Pancreas (tissue), 10 donors: Measurements from ENCODE around the gene PPP1R3F. TPM values are rescaled to one million over a fixed set of nuclear protein-coding genes. Genes with fewer than 3 reads are reported as not detected.

ENCODE experiments used
- ATAC-seq, 4 donors: fragments of 200-7000 bp; cut with Tn5 transposase; one replicate each; pipeline versions ENCODE4 v1.8.0 to v1.9.1; 2020; ENCODE audit warnings: mild to moderate bottlenecking in 4 of 4, moderate library complexity in 4 of 4
- DNase-seq, 6 donors: peaks; one replicate each; pipeline ENCODE4 v3.0.0-alpha.2; 2020
- FAIRE-seq: peaks from 2 replicates; lab custom pipeline; 2012; peaks lifted over from hg19 to GRCh38; lab: Jason Lieb, UNC
- H3K27ac ChIP-seq, 4 donors: fragments of 200-600 bp; sonication (generic); 1 replicate in 3 of 4; 2 replicates in 1 of 4; pipeline versions ENCODE4 v1.5.0 to v1.8.0; 2020
- H3K27me3 ChIP-seq, 4 donors: fragments of 200-600 bp; one replicate each; pipeline ENCODE4 v1.8.0; 2021
- H3K36me3 ChIP-seq, 3 donors: fragments of 200-600 bp; sonication (generic) in 1 of 3; one replicate each; pipeline versions ENCODE4 v1.5.0 to v1.8.0; 2020 to 2021
- H3K4me1 ChIP-seq, 3 donors: fragments of 200-600 bp; one replicate each; pipeline ENCODE4 v1.8.0; 2021
- H3K4me3 ChIP-seq, 4 donors: fragments of 200-600 bp; sonication (generic) in 2 of 4; one replicate each; pipeline versions ENCODE4 v1.5.0 to v1.8.0; 2020 to 2021
- H3K9me3 ChIP-seq, 4 donors: fragments of 200-600 bp; one replicate each; pipeline ENCODE4 v1.8.0; 2021
- CTCF ChIP-seq, 4 donors: fragments of 200-600 bp; sonication (generic) in 3 of 4; IDR thresholded peaks; one replicate each; pipeline versions ENCODE4 v1.5.0 to v1.8.0; 2021; ENCODE audit warnings: antibody characterized with exemption in 4 of 4
- WGBS, 2 donors: extraction: QIAGEN DNeasy Blood & Tissue Kit; methylation state at CpG; one replicate each; pipeline ENCODE4 v1.1.7; 2013; 5-methylcytosine and 5-hydroxymethylcytosine counted together
- intact Hi-C, 3 donors: fragments of 100-400 bp; cut with DNase I; formaldehyde crosslinking; loops; one replicate each; pipeline versions ENCODE4 v1.11.1 to v1.14.2; 2022
- polyA plus RNA-seq, 2 donors: library from polyadenylated mRNA; stranded (reverse); fragments of 200-250 nt; gene quantifications; one replicate each; pipeline ENCODE4 v1.2.3, GENCODE V29; 2013
- total RNA-seq, 6 donors: library from RNA; stranded (reverse); fragmentation: NEBNext Ultra II Directional in 4 of 6; extraction: Animal tissue kit (Norgen Biotek cat#: 25700) in 4 of 6; gene quantifications; one replicate each; pipeline versions ENCODE4 v1.2.1 to v1.2.4, GENCODE V29; 2021 to 2023
- donor health status: healthy with polysubstance abuse.
- donor health status: DM: no; HTN: no; CAD: no; lungs with moderate emphysema.
- donor health status: DM: no; HTN: no; CAD: no.
- donor health status: control.
- donor health status: control.
- donor health status: Bipolar disorder and iron deficiency.
- donor health status: DM: yes; HTN: yes; CAD: no.
- donor health status: DM: no; HTN: no; CAD: no.
- donor health status: DM: no; HTN: no; CAD: no.
- donor health status: DM: yes; HTN: yes; CAD: no.

Gene PPP1R3F
- total RNA-seq (1 to 10 TPM; 1.1 to 2.8 (median 1.6) TPM), polyA plus RNA-seq (1 to 10 TPM; 2.9 to 5.6 TPM)

GRCh38 chrX:49269767-49270248 is at the start of gene PPP1R3F:
TSS of gene PPP1R3F (plus strand) at chrX:49269793. CDS start at chrX:49269870, 77 bp downstream.
- intact Hi-C loops, result no loop called here
- Histone ChIP-seq H3K27ac (peak within 1 kb of the TSS; percentile 82 to 92 (median 87)), H3K27me3 (peaks cover 0 to 6% (median 0%) of the 10 kb centered on the region in 4 donors), H3K4me3 (peak within 1 kb of the TSS; percentile 44 to 67 (median 54)), H3K36me3 (no peaks in the 10 kb centered on the region), H3K9me3 (no peaks in the 10 kb centered on the region), H3K4me1 (peaks cover 0 to 5% (median 0%) of the 10 kb centered on the region in 3 donors)
- DNase-seq (peak in 1 of 6 donors; percentile 64), FAIRE-seq (no peak), ATAC-seq (peak; percentile 1 to 46 (median 10))
- 1 to 34% methylated on average over 63 to 70 of the region's 70 CpGs for WGBS, 2 donors
- no peak for TF ChIP-seq CTCF (IDR thresholded peaks at IDR 0.05)

GRCh38 chrX:49220100-49220499 is 49.5 kb upstream of the PPP1R3F start:
- no peaks in the 10 kb centered on the region for H3K36me3 ChIP-seq
- no peak overlapping the region for H3K4me3 ChIP-seq
- DNase-seq (no peak), FAIRE-seq (no peak), ATAC-seq (no peak)
- intact Hi-C loops, result no loop called here
- TF ChIP-seq CTCF (IDR thresholded peaks at IDR 0.05), result no peak
- peaks cover 0 to 6% (median 0%) of the 10 kb centered on the region in 4 donors for H3K27me3 ChIP-seq
- no peak overlapping the region for H3K27ac ChIP-seq
- no peaks in the 10 kb centered on the region for H3K4me1 ChIP-seq
- no peaks in the 10 kb centered on the region for H3K9me3 ChIP-seq

- intact Hi-C loops, result no loop called here
- Histone ChIP-seq H3K4me1 (no peaks in the 10 kb centered on the region), H3K9me3 (no peaks in the 10 kb centered on the region), H3K27ac (no peak overlapping the region), H3K27me3 (peaks cover 0 to 6% (median 0%) of the 10 kb centered on the region in 4 donors), H3K4me3 (no peak overlapping the region), H3K36me3 (no peaks in the 10 kb centered on the region)
- 73 to 87% methylated on average over 2 of the region's 2 CpGs for WGBS, 2 donors
- ATAC-seq, result no peak
- no peak for DNase-seq
- no peak for TF ChIP-seq CTCF (IDR thresholded peaks at IDR 0.05)
- FAIRE-seq, result no peak
Observed at GRCh38 chrX:49221868-49222267, 47.7 kb upstream of the PPP1R3F start.

GRCh38 chrX:49225858-49226257 is 43.7 kb upstream of the PPP1R3F start:
- H3K36me3 ChIP-seq, result no peaks in the 10 kb centered on the region
- DNase-seq, result no peak
- H3K9me3 ChIP-seq, result no peaks in the 10 kb centered on the region
- intact Hi-C loops, result no loop called here
- no peak for FAIRE-seq
- H3K4me1 ChIP-seq, result no peaks in the 10 kb centered on the region
- WGBS, 2 donors, result 68 to 69% methylated on average over 14 of the region's 14 CpGs
- ATAC-seq, result no peak
- peaks cover 0 to 6% (median 0%) of the 10 kb centered on the region in 4 donors for H3K27me3 ChIP-seq
- no peak overlapping the region for H3K27ac ChIP-seq
- H3K4me3 ChIP-seq, result no peak overlapping the region
- TF ChIP-seq CTCF (IDR thresholded peaks at IDR 0.05), result no peak

- FAIRE-seq (no peak), DNase-seq (no peak), ATAC-seq (no peak)
- Histone ChIP-seq H3K4me1 (no peaks in the 10 kb centered on the region), H3K4me3 (no peak overlapping the region), H3K9me3 (no peaks in the 10 kb centered on the region), H3K27ac (no peak overlapping the region), H3K36me3 (no peaks in the 10 kb centered on the region), H3K27me3 (peaks cover 0 to 6% (median 0%) of the 10 kb centered on the region in 4 donors)
- intact Hi-C loops, result no loop called here
- WGBS, 2 donors, result 71 to 87% methylated on average over 9 of the region's 9 CpGs
- no peak for TF ChIP-seq CTCF (IDR thresholded peaks at IDR 0.05)
Observed at GRCh38 chrX:49226946-49227345, 42.6 kb upstream of the PPP1R3F start.
